K562 (cell line): ENCODE measurements around the gene COQ8A.

Experiments used
- CTCF ChIP-seq, 3 experiments: IDR thresholded peaks in 2 of 3; conservative IDR thresholded peaks in 1 of 3; 2 replicates each; pipeline ENCODE4 v1.5.1; 2011 to 2012; ENCODE audit warnings: low read length in 3 of 3, mild to moderate bottlenecking in 3 of 3, control low read depth in 2 of 3, improper control_type of control experiment in 1 of 3, inconsistent platforms in 1 of 3, low read depth in 1 of 3, mixed read lengths in 1 of 3, moderate library complexity in 1 of 3; ENCODE audit not compliant: insufficient read depth in 2 of 3
- ELF1 ChIP-seq: fragments of 200-800 bp; sonication (Bioruptor generic); IDR thresholded peaks from 2 replicates; pipeline ENCODE4 v1.6.1; 2016; ENCODE audit warnings: missing genetic modification characterization, missing compliant biosample characterization
- FOSL1 ChIP-seq: fragments of 200-800 bp; sonication (Bioruptor generic); conservative IDR thresholded peaks from 2 replicates; pipeline ENCODE4 v1.6.1; 2016; ENCODE audit warnings: missing genetic modification characterization, missing compliant biosample characterization
- NR1H2 ChIP-seq: sonication (generic); formaldehyde crosslinking; IDR thresholded peaks from 2 replicates; pipeline ENCODE4 v1.4.0; 2020; ENCODE audit warnings: mild to moderate bottlenecking, missing genetic modification reagents
- PRPF4 ChIP-seq: fragments of 200-400 bp; formaldehyde crosslinking; IDR thresholded peaks from one replicate; pipeline ENCODE4 v1.6.1; 2017; ENCODE audit warnings: low read length, low read depth, mild to moderate bottlenecking; ENCODE audit not compliant: insufficient read depth, poor library complexity, severe bottlenecking
- RFX5 ChIP-seq: IDR thresholded peaks from 2 replicates; pipeline ENCODE4 v1.6.1; 2011; ENCODE audit warnings: low read depth, mild to moderate bottlenecking, improper control_type of control experiment, low read length
- SRF ChIP-seq, 2 experiments: fragments of 250-450, 450-650 bp in 1 of 2; sonication (Bioruptor Pico) in 1 of 2; sonication (generic) in 1 of 2; formaldehyde crosslinking; IDR thresholded peaks; 2 replicates each; pipeline versions ENCODE4 v1.5.0 to v1.5.1; 2020 to 2022; ENCODE audit warnings: mild to moderate bottlenecking in 1 of 2, missing genetic modification reagents in 1 of 2
- TF ChIP-seq, protein P1 (sequence below): fragments of 250-450 bp; sonication (Bioruptor Pico); IDR thresholded peaks from 2 replicates; pipeline ENCODE4 v1.8.0; 2021; ENCODE audit warnings: borderline replicate concordance, mild to moderate bottlenecking, moderate library complexity; ENCODE audit not compliant: poor library complexity, severe bottlenecking

DNA sequence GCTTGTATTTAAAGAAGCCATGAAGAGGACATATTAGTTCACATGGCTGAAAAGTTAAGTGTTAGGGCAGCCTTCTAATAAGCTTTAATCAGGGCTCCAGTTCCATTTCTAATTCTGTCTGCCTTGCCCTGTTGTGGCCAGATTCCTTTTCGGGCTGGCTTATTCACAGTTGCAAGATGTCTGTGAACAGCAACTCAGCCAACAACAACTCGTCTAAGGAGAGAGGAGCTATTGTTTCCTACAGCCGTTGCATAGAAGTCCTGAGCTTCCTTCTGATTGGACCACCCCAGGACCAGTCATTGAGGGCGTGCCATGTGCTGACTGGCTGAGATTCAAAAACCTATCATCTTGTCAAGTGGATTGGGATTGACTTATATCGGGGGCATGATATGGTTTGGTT is 18.6 kb upstream of the COQ8A start:
- TF ChIP-seq CTCF (IDR thresholded peaks at IDR 0.05 in 2 of 3, conservative IDR thresholded peaks at IDR 0.05 in 1 of 3; ENCODE audit: insufficient read depth in 2 of 3, low read depth in 1 of 3, low read length in 3 of 3) (no peak), NR1H2 (no peak), FOSL1 (tag) (no peak), ELF1 (tag) (no peak), SRF (CRISPR knock-in tag; IDR thresholded peaks at IDR 0.05) (no peak), RFX5 (no peak), PRPF4 (no peak)
- TF ChIP-seq, protein P1, sequence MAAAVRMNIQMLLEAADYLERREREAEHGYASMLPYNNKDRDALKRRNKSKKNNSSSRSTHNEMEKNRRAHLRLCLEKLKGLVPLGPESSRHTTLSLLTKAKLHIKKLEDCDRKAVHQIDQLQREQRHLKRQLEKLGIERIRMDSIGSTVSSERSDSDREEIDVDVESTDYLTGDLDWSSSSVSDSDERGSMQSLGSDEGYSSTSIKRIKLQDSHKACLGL (CRISPR knock-in tag), result no peak
